K562 (cell line): Measurements from ENCODE around the gene LRRC15. TPM values are rescaled to one million over a fixed set of nuclear protein-coding genes. Genes with fewer than 3 reads are reported as not detected.

Experiments used
- ATAC-seq: fragments of 200-7000 bp; cut with Tn5 transposase; 3 replicates; pipeline ENCODE4 v1.9.1; 2020; ENCODE audit warnings: moderate library complexity
- BruUV-seq: library from RNA; stranded (reverse); fragments of 400-500 nt; replicated peaks from 2 replicates; lab custom pipeline; 2021; lab: Mats Ljungman, UMichigan
- CTCF ChIA-PET: fragments of 300-600 bp; formaldehyde crosslinking; extraction: SDS; loops from one replicate; lab custom pipeline; 2021; ENCODE audit warnings: low intra/inter-chr PET ratio; lab: Yijun Ruan, JAX
- POLR2A ChIA-PET: fragments of 300-600, 350-650 bp; sonication (Branson Sonifier 250); formaldehyde crosslinking; extraction: SDS; loops from one replicate; lab custom pipeline; 2021; ENCODE audit warnings: antibody characterized with exemption, inconsistent platforms; lab: Yijun Ruan, JAX
- DNase-seq, 4 experiments: peaks; one replicate each; pipeline versions ENCODE4 v3.0.0 to v3.0.0-alpha.2; 2011 to 2018; ENCODE audit warnings: low spot score in 3 of 4, mixed read lengths in 3 of 4; ENCODE audit errors: extremely low read depth in 1 of 4
- FAIRE-seq: peaks from 2 replicates; lab custom pipeline; 2011; peaks lifted over from hg19 to GRCh38; lab: Jason Lieb, UNC
- H2AFZ ChIP-seq: 2 replicates; pipeline ENCODE4 v1.6.0; 2011; ENCODE audit warnings: low read depth, low read length, control low read depth, inconsistent platforms
- H3K27ac ChIP-seq: fragments of 200-600 bp; 3 replicates; pipeline ENCODE4 v1.8.0; 2011; ENCODE audit warnings: low read depth, mild to moderate bottlenecking, control low read depth, inconsistent platforms, low read length, moderate library complexity, mixed read lengths; ENCODE audit errors: extremely low read depth
- H3K27me3 ChIP-seq, 2 experiments: fragments of 300-600 bp in 1 of 2; 2 replicates in 1 of 2; 3 replicates in 1 of 2; pipeline versions ENCODE4 v1.6.0 to v1.8.0; 2011; ENCODE audit warnings: inconsistent platforms in 2 of 2, low read length in 2 of 2, mild to moderate bottlenecking in 1 of 2, mixed read lengths in 1 of 2, moderate library complexity in 1 of 2; ENCODE audit not compliant: control insufficient read depth in 2 of 2, insufficient read depth in 2 of 2
- H3K36me3 ChIP-seq: fragments of 300-600 bp; 3 replicates; pipeline ENCODE4 v1.8.0; 2011; ENCODE audit warnings: mild to moderate bottlenecking, low read length, inconsistent platforms; ENCODE audit not compliant: control insufficient read depth, insufficient read depth
- H3K4me1 ChIP-seq, 2 experiments: fragments of 200-600 bp in 1 of 2; replicated peaks in 1 of 2; 2 replicates in 1 of 2; 3 replicates in 1 of 2; pipeline versions ENCODE4 v1.5.1 to v1.8.0; 2011; ENCODE audit warnings: inconsistent platforms in 2 of 2, low read length in 2 of 2, mild to moderate bottlenecking in 1 of 2, mixed read lengths in 1 of 2, moderate library complexity in 1 of 2; ENCODE audit not compliant: control insufficient read depth in 2 of 2, insufficient read depth in 2 of 2
- H3K4me2 ChIP-seq: 2 replicates; pipeline ENCODE4 v1.6.1; 2011; ENCODE audit warnings: low read length, control low read depth, inconsistent platforms, mixed read lengths; ENCODE audit not compliant: insufficient read depth
- H3K4me3 ChIP-seq: fragments of 200-600 bp; sonication (generic), shearing (Covaris generic); 2 replicates; pipeline ENCODE4 v1.5.1; 2016; ENCODE audit warnings: control low read depth, inconsistent platforms
- H3K79me2 ChIP-seq: fragments of 200-600 bp; 3 replicates; pipeline ENCODE4 v1.8.0; 2011; ENCODE audit warnings: low read length, inconsistent platforms; ENCODE audit not compliant: control insufficient read depth, insufficient read depth
- H3K9ac ChIP-seq, 2 experiments: 2 replicates each; pipeline versions ENCODE4 v1.6.0 to v1.6.1; 2011; ENCODE audit warnings: low read depth in 2 of 2, low read length in 2 of 2, control low read depth in 1 of 2, inconsistent platforms in 1 of 2, mild to moderate bottlenecking in 1 of 2, mixed read lengths in 1 of 2; ENCODE audit not compliant: insufficient read depth in 1 of 2
- H3K9me1 ChIP-seq: one replicate; pipeline ENCODE4 v1.6.0; 2011; ENCODE audit warnings: inconsistent platforms, mild to moderate bottlenecking, low read length, moderate library complexity; ENCODE audit not compliant: control insufficient read depth, insufficient read depth
- H3K9me3 ChIP-seq: replicated peaks from 2 replicates; pipeline ENCODE4 v1.5.1; 2011; ENCODE audit warnings: low read depth, low read length, inconsistent platforms; ENCODE audit not compliant: control insufficient read depth, insufficient read depth
- H4K20me1 ChIP-seq: replicated peaks from 2 replicates; pipeline ENCODE4 v1.6.1; 2011; ENCODE audit warnings: low read length, inconsistent platforms, mixed read lengths; ENCODE audit not compliant: control insufficient read depth, insufficient read depth
- ATF7 ChIP-seq: fragments of 450-650 bp; IDR thresholded peaks from 2 replicates; pipeline ENCODE4 v1.7.1; 2014; ENCODE audit warnings: mild to moderate bottlenecking, moderate library complexity
- BRD9 ChIP-seq: fragments of 450-650 bp; IDR thresholded peaks from 2 replicates; pipeline ENCODE4 v1.6.1; 2018; ENCODE audit warnings: low read depth; ENCODE audit not compliant: partially characterized antibody
- CTBP1 ChIP-seq: fragments of 450-650 bp; IDR thresholded peaks from 2 replicates; pipeline ENCODE4 v1.6.1; 2016; ENCODE audit warnings: borderline replicate concordance
- MNT ChIP-seq, 2 experiments: fragments of 450-650 bp; conservative IDR thresholded peaks; 2 replicates each; pipeline ENCODE4 v1.6.1; 2017; ENCODE audit warnings: mild to moderate bottlenecking in 2 of 2, moderate library complexity in 2 of 2
- MTA1 ChIP-seq: fragments of 450-650 bp; IDR thresholded peaks from 2 replicates; pipeline ENCODE4 v1.6.1; 2017; ENCODE audit warnings: borderline replicate concordance
- POLR2A ChIP-seq: fragments of 450-650 bp; conservative IDR thresholded peaks from 2 replicates; pipeline ENCODE4 v1.6.1; 2016
- RUNX1 ChIP-seq: sonication (generic); IDR thresholded peaks from 2 replicates; pipeline ENCODE4 v1.6.1; 2016; ENCODE audit warnings: antibody characterized with exemption, low read depth
- SMAD1 ChIP-seq: fragments of 150-350 bp; IDR thresholded peaks from 2 replicates; pipeline ENCODE4 v1.6.1; 2014; ENCODE audit warnings: low read length, low read depth; ENCODE audit not compliant: partially characterized antibody
- VEZF1 ChIP-seq: fragments of 200-800 bp; sonication (Bioruptor generic); IDR thresholded peaks from 2 replicates; pipeline ENCODE4 v1.6.1; 2017; ENCODE audit warnings: missing genetic modification characterization, missing compliant biosample characterization
- ZNF143 ChIP-seq: sonication (generic); formaldehyde crosslinking; IDR thresholded peaks from 2 replicates; pipeline ENCODE4 v1.9.0; 2022; ENCODE audit warnings: mild to moderate bottlenecking, missing genetic modification reagents
- ZNF263 ChIP-seq: sonication (generic); formaldehyde crosslinking; IDR thresholded peaks from 2 replicates; pipeline ENCODE4 v1.8.0; 2022; ENCODE audit warnings: mild to moderate bottlenecking, missing genetic modification reagents, borderline replicate concordance
- ZNF324 ChIP-seq: fragments of 250-450 bp; sonication (Bioruptor Pico); IDR thresholded peaks from 2 replicates; pipeline ENCODE4 v1.4.0; 2020; ENCODE audit warnings: mild to moderate bottlenecking
- WGBS: fragments of 100-300 bp; shearing (Covaris generic); methylation state at CpG from one replicate; pipeline ENCODE4 v1.1.6; 2016; ENCODE audit warnings: low coverage, mixed read lengths; ENCODE audit not compliant: insufficient coverage; ENCODE audit errors: missing lambda C conversion rate; 5-methylcytosine and 5-hydroxymethylcytosine counted together
- in situ Hi-C: fragments of 300-500 bp; cut with MboI; formaldehyde crosslinking; loops from 4 replicates; pipeline ENCODE4 v1.15.0; 2018; ENCODE audit warnings: inconsistent platforms, mixed read lengths
- intact Hi-C: fragments of 100-400 bp; cut with micrococcal nuclease; formaldehyde crosslinking; loops from 2 replicates; pipeline ENCODE4 v1.14.2; 2022
- polyA plus RNA-seq, 8 experiments: library from polyadenylated mRNA; depleted of rRNA in 4 of 8; stranded (reverse) in 5 of 8; unstranded in 3 of 8; fragments of >200 nt; fragmentation: Nextera tagmentation in 2 of 8; fragmentation: Illumina TruSeq in 1 of 8; extraction: Ambion mirVana in 2 of 8; extraction: Trizol in 1 of 8; gene quantifications; 2 replicates each; pipeline versions ENCODE4 v1.2.1 to v1.2.3, GENCODE V29; 2011 to 2014; ENCODE audit warnings: inconsistent platforms in 1 of 8, missing spikeins in 1 of 8
- total RNA-seq, 7 experiments: library from RNA; depleted of rRNA in 6 of 7; stranded (reverse); fragments of >200 nt in 6 of 7; fragmentation: Illumina TruSeq in 2 of 7; extraction: Trizol in 2 of 7; gene quantifications; 2 replicates each; pipeline versions ENCODE4 v1.2.1 to v1.2.3, GENCODE V29; 2011 to 2021; ENCODE audit warnings: low replicate concordance in 1 of 7

Gene LRRC15
- total and polyA plus RNA-seq, 9 of the 15 experiments (the other 6 are each of a cell fraction or from before 2014, with no cell fraction given): not detected

- no peak for FAIRE-seq
Observed at GRCh38 chr3:194396539-194396858, 27.0 kb upstream of the LRRC15 start.

GRCh38 chr3:194395778-194396538, 26.4 kb upstream of the LRRC15 start:
- Histone ChIP-seq H3K9me3 (no peaks in the 10 kb centered on the region), H3K4me1 (peaks cover 5 to 25% of the 10 kb centered on the region in 2 experiments; a peak in 3 of 5 replicates), H3K9ac (peak overlapping the region in 1 of 2 experiments; percentile 87; a peak in 2 of 4 replicates), H3K27ac (no peak overlapping the region), H3K79me2 (no peaks in the 10 kb centered on the region), H2AFZ (peak overlapping the region; percentile 76), H3K9me1 (no peaks in the 10 kb centered on the region), H3K27me3 (peaks cover 0 to 4% of the 10 kb centered on the region in 2 experiments; a peak in 1 of 5 replicates), H3K36me3 (no peaks in the 10 kb centered on the region), H3K4me3 (no peak overlapping the region), H3K4me2 (peak overlapping the region; percentile 55), H4K20me1 (no peaks in the 10 kb centered on the region)
- no TSS peak for BruUV-seq
- intact Hi-C loops: no loop called here
- ATAC-seq: peak; percentile 95
- peak; percentile 65 to 84 (median 72) for DNase-seq
- peak; percentile 85 for FAIRE-seq
- POLR2A ChIA-PET: interaction anchor here (0.7 to 1.8 kb wide), 8 partner anchors 10 to 32 kb away, joined by 3 to 7 read pairs (median 3); no protein-coding TSS in a partner anchor
- 24% methylated on average over 20 of the region's 26 CpGs for WGBS
- in situ Hi-C loops: no loop called here
- CTCF ChIA-PET: interaction anchor here (0.7 kb wide), 1 partner anchor 706 kb away, joined by 3 read pairs; no protein-coding TSS in a partner anchor
- no peak for TF ChIP-seq RUNX1
- peak; percentile 96 for TF ChIP-seq ZNF263 (CRISPR knock-in tag)
- TF ChIP-seq ZNF324 (CRISPR knock-in tag): no peak
- peak; percentile 30; the same call in 1 of the 2 replicates for TF ChIP-seq MTA1
- peak; percentile 10 to 55; a peak in 2 of 4 replicates for TF ChIP-seq MNT (conservative IDR thresholded peaks at IDR 0.05)
- TF ChIP-seq BRD9: no peak
- peak; percentile 75 for TF ChIP-seq VEZF1
- TF ChIP-seq ZNF143 (CRISPR knock-in tag): no peak

More at GRCh38 chr3:194396539-194396858, 27.0 kb upstream of the LRRC15 start:
- H3K27ac ChIP-seq: no peak overlapping the region
- peak overlapping the region; percentile 76 for H2AFZ ChIP-seq
- H3K79me2 ChIP-seq: no peaks in the 10 kb centered on the region
- ATAC-seq (no peak), DNase-seq (no peak)
- TF ChIP-seq CTBP1 (0 out of 2 replicates have a peak, but pooled peaks have one; percentile 2), POLR2A (no peak), ATF7 (0 out of 2 replicates have a peak, but pooled peaks have one; percentile 7), SMAD1 (no peak)
- peak overlapping the region in 1 of 2 experiments; percentile 87; a peak in 1 of 4 replicates for H3K9ac ChIP-seq
- in situ Hi-C loops (no loop called here), intact Hi-C loops (no loop called here)
- peaks cover 5 to 25% of the 10 kb centered on the region in 2 experiments; a peak in 3 of 5 replicates for H3K4me1 ChIP-seq
- H3K9me1 ChIP-seq: no peaks in the 10 kb centered on the region
- no peak overlapping the region for H3K4me3 ChIP-seq
- ChIA-PET POLR2A (interaction anchor here (0.6 to 1.5 kb wide), 7 partner anchors 10 to 170 kb away, joined by 3 to 7 read pairs (median 3); no protein-coding TSS in a partner anchor), CTCF (interaction anchor here (0.7 kb wide), 1 partner anchor 706 kb away, joined by 3 read pairs; no protein-coding TSS in a partner anchor)
- peak overlapping the region; percentile 55 for H3K4me2 ChIP-seq
- H4K20me1 ChIP-seq: no peaks in the 10 kb centered on the region
- BruUV-seq: no TSS peak
- peaks cover 0 to 4% of the 10 kb centered on the region in 2 experiments; a peak in 1 of 5 replicates for H3K27me3 ChIP-seq
- H3K9me3 ChIP-seq: no peaks in the 10 kb centered on the region
- WGBS: 34% methylated on average over 7 of the region's 13 CpGs
- no peaks in the 10 kb centered on the region for H3K36me3 ChIP-seq
